ENCODE measurements around the gene CACUL1. TPM values are rescaled to one million over a fixed set of nuclear protein-coding genes. Genes with fewer than 3 reads are reported as not detected.

CACUL1 gene
- total RNA-seq, 1 experiment from 2014 or later: 67.5 TPM

GRCh38 chr10:118638680-118639079, 116.1 kb downstream of the CACUL1 start:
- no TSS peak for BruUV-seq (replicated peaks)
- H4K20me1 ChIP-seq (ENCODE audit: insufficient read depth): no peaks in the 10 kb centered on the region
- peaks cover 42% of the 10 kb centered on the region; the same call in 1 of the 2 replicates for H3K27me3 ChIP-seq (ENCODE audit: insufficient read depth, low read length)
- no peak overlapping the region for H3K9ac ChIP-seq (ENCODE audit: low read length)
- H3K4me2 ChIP-seq (ENCODE audit: low read length): no peak overlapping the region
- ChIA-PET POLR2A (no interaction called here), RAD21 (ENCODE audit: low non-redundant PET in 1 of 2, low total read pairs in 2 of 2, uncharacterized antibody in 2 of 2, unreplicated experiment in 2 of 2) (no interaction called here), CTCF (no interaction called here)
- H3K36me3 ChIP-seq (ENCODE audit: control insufficient read depth in 1 of 2, insufficient read depth in 2 of 2, low read length in 2 of 2): no peaks in the 10 kb centered on the region
- H3K4me1 ChIP-seq (ENCODE audit: control insufficient read depth in 1 of 2, insufficient read depth in 2 of 2, low read length in 2 of 2): no peaks in the 10 kb centered on the region
- no peak for TF ChIP-seq ELF1 (IDR thresholded peaks at IDR 0.05; ENCODE audit: borderline replicate concordance, low read depth)
- TF ChIP-seq, protein P1, sequence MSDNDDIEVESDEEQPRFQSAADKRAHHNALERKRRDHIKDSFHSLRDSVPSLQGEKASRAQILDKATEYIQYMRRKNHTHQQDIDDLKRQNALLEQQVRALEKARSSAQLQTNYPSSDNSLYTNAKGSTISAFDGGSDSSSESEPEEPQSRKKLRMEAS (IDR thresholded peaks at IDR 0.05): no peak
- TF ChIP-seq, protein P2, sequence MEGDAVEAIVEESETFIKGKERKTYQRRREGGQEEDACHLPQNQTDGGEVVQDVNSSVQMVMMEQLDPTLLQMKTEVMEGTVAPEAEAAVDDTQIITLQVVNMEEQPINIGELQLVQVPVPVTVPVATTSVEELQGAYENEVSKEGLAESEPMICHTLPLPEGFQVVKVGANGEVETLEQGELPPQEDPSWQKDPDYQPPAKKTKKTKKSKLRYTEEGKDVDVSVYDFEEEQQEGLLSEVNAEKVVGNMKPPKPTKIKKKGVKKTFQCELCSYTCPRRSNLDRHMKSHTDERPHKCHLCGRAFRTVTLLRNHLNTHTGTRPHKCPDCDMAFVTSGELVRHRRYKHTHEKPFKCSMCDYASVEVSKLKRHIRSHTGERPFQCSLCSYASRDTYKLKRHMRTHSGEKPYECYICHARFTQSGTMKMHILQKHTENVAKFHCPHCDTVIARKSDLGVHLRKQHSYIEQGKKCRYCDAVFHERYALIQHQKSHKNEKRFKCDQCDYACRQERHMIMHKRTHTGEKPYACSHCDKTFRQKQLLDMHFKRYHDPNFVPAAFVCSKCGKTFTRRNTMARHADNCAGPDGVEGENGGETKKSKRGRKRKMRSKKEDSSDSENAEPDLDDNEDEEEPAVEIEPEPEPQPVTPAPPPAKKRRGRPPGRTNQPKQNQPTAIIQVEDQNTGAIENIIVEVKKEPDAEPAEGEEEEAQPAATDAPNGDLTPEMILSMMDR (IDR thresholded peaks at IDR 0.05 in 2 of 3, conservative IDR thresholded peaks at IDR 0.05 in 1 of 3; ENCODE audit: borderline replicate concordance in 1 of 3, insufficient read depth in 1 of 3, low read depth in 2 of 3, low read length in 2 of 3): no peak
- TF ChIP-seq POLR2AphosphoS5 (IDR thresholded peaks at IDR 0.05; ENCODE audit: low read depth, low read length): no peak
- no peak for TF ChIP-seq RAD21 (IDR thresholded peaks at IDR 0.05; ENCODE audit: low read depth)
- no peak for TF ChIP-seq SRF (IDR thresholded peaks at IDR 0.05; ENCODE audit: low read depth)
- no peak for TF ChIP-seq SIN3A (IDR thresholded peaks at IDR 0.05; ENCODE audit: low read depth)
- no peak for TF ChIP-seq ATF3 (IDR thresholded peaks at IDR 0.05)
- no peak for TF ChIP-seq SP1 (IDR thresholded peaks at IDR 0.05; ENCODE audit: low read depth)
- TF ChIP-seq CBX3 (IDR thresholded peaks at IDR 0.05; ENCODE audit: low read depth): no peak
- TF ChIP-seq EGR1 (IDR thresholded peaks at IDR 0.05; ENCODE audit: low read depth): no peak
- TF ChIP-seq POLR2A (IDR thresholded peaks at IDR 0.05; ENCODE audit: borderline replicate concordance, extremely low read depth, insufficient read depth, insufficient read length): no peak
- TF ChIP-seq FOSL1 (IDR thresholded peaks at IDR 0.05; ENCODE audit: low read depth): no peak
- TF ChIP-seq CEBPB (IDR thresholded peaks at IDR 0.05; ENCODE audit: low read depth): no peak
- TF ChIP-seq, protein P3, sequence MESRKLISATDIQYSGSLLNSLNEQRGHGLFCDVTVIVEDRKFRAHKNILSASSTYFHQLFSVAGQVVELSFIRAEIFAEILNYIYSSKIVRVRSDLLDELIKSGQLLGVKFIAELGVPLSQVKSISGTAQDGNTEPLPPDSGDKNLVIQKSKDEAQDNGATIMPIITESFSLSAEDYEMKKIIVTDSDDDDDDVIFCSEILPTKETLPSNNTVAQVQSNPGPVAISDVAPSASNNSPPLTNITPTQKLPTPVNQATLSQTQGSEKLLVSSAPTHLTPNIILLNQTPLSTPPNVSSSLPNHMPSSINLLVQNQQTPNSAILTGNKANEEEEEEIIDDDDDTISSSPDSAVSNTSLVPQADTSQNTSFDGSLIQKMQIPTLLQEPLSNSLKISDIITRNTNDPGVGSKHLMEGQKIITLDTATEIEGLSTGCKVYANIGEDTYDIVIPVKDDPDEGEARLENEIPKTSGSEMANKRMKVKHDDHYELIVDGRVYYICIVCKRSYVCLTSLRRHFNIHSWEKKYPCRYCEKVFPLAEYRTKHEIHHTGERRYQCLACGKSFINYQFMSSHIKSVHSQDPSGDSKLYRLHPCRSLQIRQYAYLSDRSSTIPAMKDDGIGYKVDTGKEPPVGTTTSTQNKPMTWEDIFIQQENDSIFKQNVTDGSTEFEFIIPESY (IDR thresholded peaks at IDR 0.05; ENCODE audit: extremely low read depth, insufficient replicate concordance, low read length): no peak
- TF ChIP-seq, protein P4, sequence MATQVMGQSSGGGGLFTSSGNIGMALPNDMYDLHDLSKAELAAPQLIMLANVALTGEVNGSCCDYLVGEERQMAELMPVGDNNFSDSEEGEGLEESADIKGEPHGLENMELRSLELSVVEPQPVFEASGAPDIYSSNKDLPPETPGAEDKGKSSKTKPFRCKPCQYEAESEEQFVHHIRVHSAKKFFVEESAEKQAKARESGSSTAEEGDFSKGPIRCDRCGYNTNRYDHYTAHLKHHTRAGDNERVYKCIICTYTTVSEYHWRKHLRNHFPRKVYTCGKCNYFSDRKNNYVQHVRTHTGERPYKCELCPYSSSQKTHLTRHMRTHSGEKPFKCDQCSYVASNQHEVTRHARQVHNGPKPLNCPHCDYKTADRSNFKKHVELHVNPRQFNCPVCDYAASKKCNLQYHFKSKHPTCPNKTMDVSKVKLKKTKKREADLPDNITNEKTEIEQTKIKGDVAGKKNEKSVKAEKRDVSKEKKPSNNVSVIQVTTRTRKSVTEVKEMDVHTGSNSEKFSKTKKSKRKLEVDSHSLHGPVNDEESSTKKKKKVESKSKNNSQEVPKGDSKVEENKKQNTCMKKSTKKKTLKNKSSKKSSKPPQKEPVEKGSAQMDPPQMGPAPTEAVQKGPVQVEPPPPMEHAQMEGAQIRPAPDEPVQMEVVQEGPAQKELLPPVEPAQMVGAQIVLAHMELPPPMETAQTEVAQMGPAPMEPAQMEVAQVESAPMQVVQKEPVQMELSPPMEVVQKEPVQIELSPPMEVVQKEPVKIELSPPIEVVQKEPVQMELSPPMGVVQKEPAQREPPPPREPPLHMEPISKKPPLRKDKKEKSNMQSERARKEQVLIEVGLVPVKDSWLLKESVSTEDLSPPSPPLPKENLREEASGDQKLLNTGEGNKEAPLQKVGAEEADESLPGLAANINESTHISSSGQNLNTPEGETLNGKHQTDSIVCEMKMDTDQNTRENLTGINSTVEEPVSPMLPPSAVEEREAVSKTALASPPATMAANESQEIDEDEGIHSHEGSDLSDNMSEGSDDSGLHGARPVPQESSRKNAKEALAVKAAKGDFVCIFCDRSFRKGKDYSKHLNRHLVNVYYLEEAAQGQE (IDR thresholded peaks at IDR 0.05; ENCODE audit: low read depth): no peak
- no peaks in the 10 kb centered on the region for H3K79me2 ChIP-seq (ENCODE audit: insufficient read depth, low read length)
- H3K27ac ChIP-seq (ENCODE audit: low read depth, low read length): no peak overlapping the region
- DNase-seq (ENCODE audit: low read depth, low spot score) (no peak), ATAC-seq (no peak)
- H2AFZ ChIP-seq (ENCODE audit: low read depth, low read length, poor library complexity, severe bottlenecking): no peak overlapping the region
- no peak overlapping the region for H3K4me3 ChIP-seq (replicated peaks in 1 of 2; ENCODE audit: low read depth in 1 of 2, low read length in 2 of 2)
- intact Hi-C loops (cut with micrococcal nuclease): no loop called here
- H3K9me2 ChIP-seq (ENCODE audit: insufficient read depth): no peaks in the 10 kb centered on the region
- peaks cover 0 to 4% of the 10 kb centered on the region in 2 experiments; a peak in 2 of 4 replicates for H3K9me3 ChIP-seq (ENCODE audit: control insufficient read depth in 1 of 2, insufficient read depth in 1 of 2, low read depth in 1 of 2, low read length in 2 of 2)

Data from HCT116 (cell line).